Coronary artery (tissue), 2 donors: ENCODE data around the gene INSL6.

ENCODE experiments used
- DNase-seq: peaks from one replicate; pipeline ENCODE4 v3.0.0-alpha.2; 2017; ENCODE audit warnings: low spot score
- H3K27ac ChIP-seq, 2 donors: fragments of 200-600 bp; sonication (generic); one replicate each; pipeline ENCODE4 v1.5.1; 2016 to 2019
- H3K4me3 ChIP-seq: fragments of 200-600 bp; sonication (generic); 2 replicates; pipeline ENCODE4 v1.5.1; 2016; ENCODE audit warnings: mild to moderate bottlenecking, moderate library complexity
- TF ChIP-seq, protein P1 (sequence below): fragments of 200-600 bp; sonication (generic); IDR thresholded peaks from one replicate; pipeline ENCODE4 v1.5.1; 2019; ENCODE audit warnings: antibody characterized with exemption

INSL6 gene, protein sequence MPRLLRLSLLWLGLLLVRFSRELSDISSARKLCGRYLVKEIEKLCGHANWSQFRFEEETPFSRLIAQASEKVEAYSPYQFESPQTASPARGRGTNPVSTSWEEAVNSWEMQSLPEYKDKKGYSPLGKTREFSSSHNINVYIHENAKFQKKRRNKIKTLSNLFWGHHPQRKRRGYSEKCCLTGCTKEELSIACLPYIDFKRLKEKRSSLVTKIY

DNA sequence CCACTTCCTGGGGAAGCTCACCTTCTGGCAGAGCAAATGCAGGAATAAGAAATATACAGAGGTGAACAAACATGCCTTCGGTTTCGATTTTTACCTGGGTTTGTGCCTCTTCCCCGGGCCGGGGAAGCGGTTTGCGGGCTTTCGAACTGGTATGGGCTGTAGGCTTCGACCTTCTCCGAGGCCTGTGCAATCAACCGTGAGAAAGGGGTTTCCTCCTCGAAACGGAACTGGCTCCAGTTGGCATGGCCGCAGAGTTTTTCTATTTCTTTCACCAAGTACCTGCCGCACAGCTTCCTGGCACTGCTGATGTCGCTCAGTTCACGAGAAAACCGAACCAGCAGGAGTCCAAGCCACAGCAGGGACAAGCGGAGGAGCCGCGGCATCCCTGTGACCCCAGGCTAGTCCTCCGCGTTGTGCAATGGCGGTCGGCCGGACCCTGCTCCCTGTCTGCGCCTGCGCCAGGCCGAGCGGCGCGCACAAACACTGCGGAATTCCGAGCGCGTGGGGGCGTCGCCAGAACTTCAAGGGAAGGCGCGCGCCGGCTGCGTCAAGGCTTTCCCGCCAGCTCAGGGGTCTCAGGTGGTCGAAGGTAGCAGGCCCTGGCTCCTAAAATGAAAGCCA lies at the start of gene INSL6:
Gene INSL6 (minus strand): TSS at position 420 of the 621 bp plus-strand sequence. CDS start 37 bp downstream, at position 383.
- no peak for DNase-seq
- H3K4me3 ChIP-seq: no peak within 1 kb of the TSS
- H3K27ac ChIP-seq: no peak within 1 kb of the TSS
- TF ChIP-seq, protein P1, sequence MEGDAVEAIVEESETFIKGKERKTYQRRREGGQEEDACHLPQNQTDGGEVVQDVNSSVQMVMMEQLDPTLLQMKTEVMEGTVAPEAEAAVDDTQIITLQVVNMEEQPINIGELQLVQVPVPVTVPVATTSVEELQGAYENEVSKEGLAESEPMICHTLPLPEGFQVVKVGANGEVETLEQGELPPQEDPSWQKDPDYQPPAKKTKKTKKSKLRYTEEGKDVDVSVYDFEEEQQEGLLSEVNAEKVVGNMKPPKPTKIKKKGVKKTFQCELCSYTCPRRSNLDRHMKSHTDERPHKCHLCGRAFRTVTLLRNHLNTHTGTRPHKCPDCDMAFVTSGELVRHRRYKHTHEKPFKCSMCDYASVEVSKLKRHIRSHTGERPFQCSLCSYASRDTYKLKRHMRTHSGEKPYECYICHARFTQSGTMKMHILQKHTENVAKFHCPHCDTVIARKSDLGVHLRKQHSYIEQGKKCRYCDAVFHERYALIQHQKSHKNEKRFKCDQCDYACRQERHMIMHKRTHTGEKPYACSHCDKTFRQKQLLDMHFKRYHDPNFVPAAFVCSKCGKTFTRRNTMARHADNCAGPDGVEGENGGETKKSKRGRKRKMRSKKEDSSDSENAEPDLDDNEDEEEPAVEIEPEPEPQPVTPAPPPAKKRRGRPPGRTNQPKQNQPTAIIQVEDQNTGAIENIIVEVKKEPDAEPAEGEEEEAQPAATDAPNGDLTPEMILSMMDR: no peak

DNA sequence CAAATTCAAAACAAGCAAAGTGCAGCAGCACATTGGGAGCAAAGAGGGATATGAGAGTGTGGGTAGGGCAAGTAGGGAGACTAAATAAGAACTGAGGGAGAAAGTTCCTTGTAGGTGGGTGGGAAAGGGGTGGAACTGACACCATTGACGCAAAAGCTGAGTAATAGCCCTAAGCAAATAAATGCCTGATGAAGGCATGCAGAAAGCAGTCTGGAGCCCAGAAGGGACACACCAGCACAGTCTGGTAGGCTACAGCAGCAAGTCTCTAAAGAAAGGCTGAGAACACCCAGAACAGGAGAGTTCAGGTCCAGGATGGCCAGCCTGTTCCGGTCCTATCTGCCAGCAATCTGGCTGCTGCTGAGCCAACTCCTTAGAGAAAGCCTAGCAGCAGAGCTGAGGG lies 45.8 kb upstream of the INSL6 start, which contains the start of gene INSL4:
Gene INSL4 (plus strand): TSS at position 208 of the 400 bp plus-strand sequence. CDS start 105 bp downstream, at position 313.
- DNase-seq: no peak
- TF ChIP-seq, protein P1: no peak
- Histone ChIP-seq H3K4me3 (no peak within 1 kb of the TSS), H3K27ac (no peak within 1 kb of the TSS)

DNA sequence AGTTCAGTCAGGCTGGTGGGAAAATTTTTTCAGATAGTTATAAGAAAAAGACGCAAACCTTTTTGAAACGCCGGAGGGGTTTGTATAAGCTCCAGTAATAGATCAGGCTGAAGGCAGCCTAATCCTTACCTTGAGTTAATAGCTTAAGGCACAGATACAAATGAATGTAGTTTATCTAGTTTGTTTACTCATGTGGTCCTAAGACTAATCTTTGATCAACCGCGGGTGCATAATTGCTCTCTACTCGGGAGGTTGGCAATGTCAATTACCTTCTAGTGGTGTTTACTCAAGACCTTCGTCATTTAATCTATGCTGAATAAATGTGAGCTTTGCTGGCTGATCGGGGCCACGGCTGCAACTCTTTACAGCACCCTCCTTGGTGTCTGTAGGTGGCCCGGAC lies 45.1 kb upstream of the INSL6 start:
- TF ChIP-seq, protein P1: no peak
- DNase-seq: no peak
- Histone ChIP-seq H3K4me3 (no peak overlapping the region), H3K27ac (no peak overlapping the region)

DNA sequence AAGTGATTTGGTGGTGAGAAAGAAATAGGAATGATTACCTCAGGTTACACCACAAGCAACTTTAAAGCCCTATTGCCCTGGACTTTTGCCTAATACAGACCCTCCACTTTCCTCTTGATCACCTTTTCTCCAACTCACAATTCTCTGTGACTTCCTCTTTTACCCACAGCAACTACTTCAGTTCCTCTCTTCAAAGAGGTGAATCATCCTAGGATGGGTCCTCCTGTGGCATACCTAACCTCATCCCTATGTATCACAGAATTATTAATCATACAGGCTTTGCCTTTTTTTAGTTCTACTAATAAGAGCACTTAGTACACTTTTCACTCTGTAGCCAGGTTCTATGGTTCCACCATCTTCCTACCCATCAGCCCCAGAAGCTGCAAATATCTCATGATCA lies 19.6 kb upstream of the INSL6 start:
- TF ChIP-seq, protein P1: no peak
- no peak overlapping the region for H3K4me3 ChIP-seq
- no peak for DNase-seq
- H3K27ac ChIP-seq: no peak overlapping the region

DNA sequence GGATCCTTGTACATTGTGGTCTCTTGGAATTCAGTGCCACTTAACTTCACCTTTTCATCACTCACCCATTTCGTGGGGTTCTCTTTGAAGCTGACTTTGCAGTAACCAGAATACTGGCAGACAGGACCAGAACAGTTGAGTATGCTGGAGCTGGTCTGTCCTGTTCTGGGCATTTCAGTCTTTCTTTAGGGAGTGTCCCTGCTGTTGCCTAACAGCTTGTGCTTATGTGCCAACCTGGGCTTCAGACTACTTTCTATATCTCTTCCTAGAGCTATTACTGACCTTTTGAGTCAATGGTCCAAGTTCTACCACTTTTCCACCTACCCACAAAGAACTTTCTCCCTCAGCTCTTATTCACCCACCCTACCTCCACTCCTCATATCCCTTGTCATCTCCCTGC lies 10.0 kb upstream of the INSL6 start:
- Histone ChIP-seq H3K4me3 (no peak overlapping the region), H3K27ac (no peak overlapping the region)
- DNase-seq: no peak
- TF ChIP-seq, protein P1: no peak

DNA sequence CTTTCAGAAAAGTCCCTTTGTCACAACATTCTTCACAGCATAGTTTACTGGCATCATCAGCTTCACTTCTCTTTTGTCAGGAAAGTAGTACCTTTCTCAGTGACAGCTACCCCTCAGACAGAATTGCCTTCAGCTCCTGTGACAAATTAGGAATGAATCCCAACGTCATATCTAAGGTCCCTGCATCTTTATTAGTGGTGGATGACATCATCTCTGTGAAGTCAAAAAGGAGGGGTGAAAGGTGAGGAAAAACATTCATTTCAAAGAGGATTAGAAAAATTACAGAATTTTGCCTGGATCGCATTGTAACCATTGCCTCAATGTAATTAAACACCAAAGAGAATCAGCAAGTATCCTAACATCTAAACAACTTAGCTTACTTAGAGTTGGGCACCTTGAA lies 7.9 kb upstream of the INSL6 start:
- no peak for DNase-seq
- Histone ChIP-seq H3K4me3 (no peak overlapping the region), H3K27ac (no peak overlapping the region)
- TF ChIP-seq, protein P1: no peak

DNA sequence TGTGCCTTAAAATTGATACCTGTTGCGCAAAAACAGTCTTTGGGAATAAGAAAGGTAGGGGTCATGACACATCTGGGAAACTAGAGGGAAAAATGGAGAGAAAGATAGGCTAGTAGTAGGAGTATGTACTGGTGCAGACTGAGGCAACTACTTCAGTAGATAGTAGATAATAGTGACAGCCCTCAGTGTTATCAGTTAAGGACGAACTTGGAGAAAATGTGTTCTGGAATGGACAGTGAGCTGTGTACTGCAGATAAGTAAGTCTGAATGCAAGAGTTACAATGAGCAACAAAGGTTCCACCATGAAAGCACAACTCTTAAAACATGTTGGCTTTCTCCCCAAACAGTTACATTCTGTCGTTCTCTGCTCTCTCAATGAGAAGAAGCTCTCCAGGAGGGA lies 6.5 kb upstream of the INSL6 start:
- H3K4me3 ChIP-seq: no peak overlapping the region
- no peak overlapping the region for H3K27ac ChIP-seq
- DNase-seq: no peak
- TF ChIP-seq, protein P1: no peak
